Measurements from ENCODE around the gene TYRO3.

DNA sequence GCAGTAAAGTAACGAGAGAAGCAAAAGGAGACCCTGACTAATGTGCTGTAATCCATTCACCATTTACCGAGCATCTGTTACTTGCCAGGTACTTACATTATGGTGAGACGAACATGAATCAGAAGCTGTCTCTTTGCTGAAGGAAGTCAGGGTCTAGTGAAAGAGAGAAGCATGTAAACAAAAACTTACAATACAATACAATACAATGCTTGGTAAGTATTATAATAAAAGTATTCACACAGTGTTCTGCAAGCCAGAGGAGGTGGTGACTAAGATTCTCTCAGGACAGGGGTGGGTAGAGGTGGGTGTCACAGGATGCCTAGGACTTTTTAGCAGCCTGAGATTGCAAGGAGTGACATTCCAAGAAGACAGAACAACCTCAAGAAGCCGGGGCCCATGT lies 51.0 kb downstream of the TYRO3 start:
- TF ChIP-seq, protein P1, sequence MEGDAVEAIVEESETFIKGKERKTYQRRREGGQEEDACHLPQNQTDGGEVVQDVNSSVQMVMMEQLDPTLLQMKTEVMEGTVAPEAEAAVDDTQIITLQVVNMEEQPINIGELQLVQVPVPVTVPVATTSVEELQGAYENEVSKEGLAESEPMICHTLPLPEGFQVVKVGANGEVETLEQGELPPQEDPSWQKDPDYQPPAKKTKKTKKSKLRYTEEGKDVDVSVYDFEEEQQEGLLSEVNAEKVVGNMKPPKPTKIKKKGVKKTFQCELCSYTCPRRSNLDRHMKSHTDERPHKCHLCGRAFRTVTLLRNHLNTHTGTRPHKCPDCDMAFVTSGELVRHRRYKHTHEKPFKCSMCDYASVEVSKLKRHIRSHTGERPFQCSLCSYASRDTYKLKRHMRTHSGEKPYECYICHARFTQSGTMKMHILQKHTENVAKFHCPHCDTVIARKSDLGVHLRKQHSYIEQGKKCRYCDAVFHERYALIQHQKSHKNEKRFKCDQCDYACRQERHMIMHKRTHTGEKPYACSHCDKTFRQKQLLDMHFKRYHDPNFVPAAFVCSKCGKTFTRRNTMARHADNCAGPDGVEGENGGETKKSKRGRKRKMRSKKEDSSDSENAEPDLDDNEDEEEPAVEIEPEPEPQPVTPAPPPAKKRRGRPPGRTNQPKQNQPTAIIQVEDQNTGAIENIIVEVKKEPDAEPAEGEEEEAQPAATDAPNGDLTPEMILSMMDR (IDR thresholded peaks at IDR 0.05) = no peak
- no peak for TF ChIP-seq POLR2A (IDR thresholded peaks at IDR 0.05)

All from testis (tissue), 2 donors.